ENCODE measurements around the gene GALK1. TPM values are rescaled to one million over a fixed set of nuclear protein-coding genes. Genes with fewer than 3 reads are reported as not detected.

The GALK1 gene
- total and polyA plus RNA-seq, 9 of the 15 experiments (the other 6 are each of a cell fraction or from before 2014, with no cell fraction given) = 0.45 to 51.6 (median 17.4) TPM

DNA sequence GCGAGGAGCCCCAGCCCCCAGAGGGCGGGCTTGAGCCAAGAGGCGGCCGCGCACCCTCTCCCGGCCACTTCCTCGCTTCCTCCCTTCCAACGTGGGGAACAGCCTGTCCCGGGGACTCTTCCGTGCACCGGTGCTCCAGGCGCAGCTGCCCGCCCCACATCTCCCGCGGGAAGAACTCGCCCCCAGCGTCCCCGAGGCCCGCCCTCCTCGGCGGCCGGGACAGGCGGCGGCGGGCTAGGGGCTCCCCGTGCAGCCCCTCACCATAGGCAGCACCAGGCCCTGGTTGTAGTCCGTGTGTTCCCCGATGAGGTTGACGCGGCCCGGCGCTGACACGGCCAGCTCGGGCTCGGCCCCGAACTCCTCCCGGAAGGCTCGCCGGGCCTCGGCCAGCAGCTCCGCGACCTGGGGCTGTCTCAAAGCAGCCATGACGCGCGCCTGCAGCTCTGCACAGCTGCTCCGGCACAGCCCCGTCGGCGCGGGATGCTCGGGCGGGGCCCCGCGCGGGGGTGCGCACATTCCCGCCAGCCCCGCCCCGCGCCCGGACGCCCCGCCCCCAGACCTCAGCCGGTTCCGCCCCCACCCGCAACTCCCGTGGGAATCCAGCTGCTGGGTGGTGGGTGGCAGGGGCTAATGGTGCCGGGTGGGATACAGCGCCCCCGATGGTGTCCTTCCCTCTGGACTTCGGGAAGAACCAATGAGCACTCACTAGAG, at the start of gene GALK1 (continued):
- peak in 2 of 3 experiments; percentile 78 to 89 for TF ChIP-seq YY1 (IDR thresholded peaks at IDR 0.05; ENCODE audit: borderline replicate concordance in 1 of 3, control insufficient read depth in 1 of 3, extremely low read depth in 1 of 3, insufficient read depth in 3 of 3, insufficient read length in 1 of 3, insufficient replicate concordance in 2 of 3, low read depth in 1 of 3, low read length in 2 of 3)
- TF ChIP-seq ZNF175 (CRISPR knock-in tag; IDR thresholded peaks at IDR 0.05; ENCODE audit: low read depth) = peak; percentile 40; the same call in 1 of the 2 replicates
- 0 out of 2 replicates have a peak, but pooled peaks have one; percentile 20 for TF ChIP-seq CBX5 (IDR thresholded peaks at IDR 0.05; ENCODE audit: borderline replicate concordance, low read depth)
- peak; percentile 12 to 68 for TF ChIP-seq E2F6 (IDR thresholded peaks at IDR 0.05; ENCODE audit: borderline replicate concordance in 1 of 2, extremely low read depth in 1 of 2, insufficient read depth in 1 of 2, insufficient read length in 1 of 2, low read depth in 1 of 2, low read length in 1 of 2, poor library complexity in 1 of 2, severe bottlenecking in 1 of 2)
- TF ChIP-seq EGR1 (conservative IDR thresholded peaks at IDR 0.05) = peak; percentile 60
- TF ChIP-seq HDGF (IDR thresholded peaks at IDR 0.05) = no peak
- no peak for TF ChIP-seq SRSF9 (IDR thresholded peaks at IDR 0.05; ENCODE audit: borderline replicate concordance, low read depth, low read length)
- no peak for TF ChIP-seq ZNF445 (CRISPR knock-in tag; IDR thresholded peaks at IDR 0.05; ENCODE audit: low read depth)
- TF ChIP-seq STAT5A (IDR thresholded peaks at IDR 0.05; ENCODE audit: borderline replicate concordance, low read length) = no peak
- no peak for TF ChIP-seq MTA3 (IDR thresholded peaks at IDR 0.05; ENCODE audit: borderline replicate concordance)
- no peak for TF ChIP-seq MBD1 (CRISPR knock-in tag; IDR thresholded peaks at IDR 0.05)
- no peak for TF ChIP-seq PBX2 (CRISPR knock-in tag; IDR thresholded peaks at IDR 0.05; ENCODE audit: low read depth)
- no peak for TF ChIP-seq PBX2 (tag; conservative IDR thresholded peaks at IDR 0.05; ENCODE audit: low read depth)
- TF ChIP-seq ID3 (CRISPR knock-in tag; IDR thresholded peaks at IDR 0.05) = no peak
- TF ChIP-seq ID3 (tag; IDR thresholded peaks at IDR 0.05) = peak; percentile 29; the same call in 1 of the 2 replicates
- TF ChIP-seq FIP1L1 (IDR thresholded peaks at IDR 0.05; ENCODE audit: low read depth, low read length, poor library complexity, severe bottlenecking) = peak; percentile 48

All from K562 (cell line).